ENCODE measurements around the gene CHGA. TPM values are rescaled to one million over a fixed set of nuclear protein-coding genes. Genes with fewer than 3 reads are reported as not detected.

The CHGA gene
- total RNA-seq, 1 donor from 2014 or later = not detected

- TF ChIP-seq CTCF (IDR thresholded peaks at IDR 0.05; ENCODE audit: unreplicated experiment) = no peak
- Mint-ChIP-seq H3K9me3 (no peaks in the 10 kb centered on the region), H3K4me1 (no peaks in the 10 kb centered on the region), H3K27ac (no peak overlapping the region), H3K4me3 (no peak overlapping the region), H3K36me3 (peaks cover 3% of the 10 kb centered on the region), H3K27me3 (ENCODE audit: low read depth) (no peaks in the 10 kb centered on the region)
- no peak for DNase-seq (ENCODE audit: low spot score in 2 of 2, unreplicated experiment in 2 of 2)
Measured at GRCh38 chr14:92941531-92941930, 18.6 kb downstream of the CHGA start.

- H3K4me3 Mint-ChIP-seq = no peak overlapping the region
- no peak for DNase-seq (ENCODE audit: low spot score in 2 of 2, unreplicated experiment in 2 of 2)
- TF ChIP-seq CTCF (IDR thresholded peaks at IDR 0.05; ENCODE audit: unreplicated experiment) = no peak
- no peaks in the 10 kb centered on the region for H3K4me1 Mint-ChIP-seq
- no peaks in the 10 kb centered on the region for H3K27me3 Mint-ChIP-seq (ENCODE audit: low read depth)
- H3K36me3 Mint-ChIP-seq = peaks cover 5% of the 10 kb centered on the region
- no peak overlapping the region for H3K27ac Mint-ChIP-seq
- no peaks in the 10 kb centered on the region for H3K9me3 Mint-ChIP-seq
Measured at GRCh38 chr14:92942136-92942535, 19.2 kb downstream of the CHGA start.

- Mint-ChIP-seq H3K4me3 (no peak overlapping the region), H3K9me3 (no peaks in the 10 kb centered on the region), H3K27ac (no peak overlapping the region), H3K4me1 (no peaks in the 10 kb centered on the region), H3K27me3 (ENCODE audit: low read depth) (no peaks in the 10 kb centered on the region), H3K36me3 (peaks cover 5% of the 10 kb centered on the region)
- DNase-seq (ENCODE audit: low spot score in 2 of 2, unreplicated experiment in 2 of 2) = no peak
- TF ChIP-seq CTCF (IDR thresholded peaks at IDR 0.05; ENCODE audit: unreplicated experiment) = no peak
Measured at GRCh38 chr14:92942576-92942975, 19.6 kb downstream of the CHGA start.

GRCh38 chr14:92942976-92943710 is 20.2 kb downstream of the CHGA start:
- Mint-ChIP-seq H3K36me3 (peaks cover 5% of the 10 kb centered on the region), H3K27ac (no peak overlapping the region), H3K27me3 (ENCODE audit: low read depth) (no peaks in the 10 kb centered on the region), H3K9me3 (no peaks in the 10 kb centered on the region), H3K4me3 (no peak overlapping the region), H3K4me1 (no peaks in the 10 kb centered on the region)
- no peak for TF ChIP-seq CTCF (IDR thresholded peaks at IDR 0.05; ENCODE audit: unreplicated experiment)
- no peak for DNase-seq (ENCODE audit: low spot score in 2 of 2, unreplicated experiment in 2 of 2)

GRCh38 chr14:92943855-92944570 is 21.1 kb downstream of the CHGA start:
- Mint-ChIP-seq H3K27ac (no peak overlapping the region), H3K4me3 (no peak overlapping the region), H3K36me3 (peaks cover 5% of the 10 kb centered on the region), H3K4me1 (no peaks in the 10 kb centered on the region), H3K27me3 (ENCODE audit: low read depth) (no peaks in the 10 kb centered on the region), H3K9me3 (no peaks in the 10 kb centered on the region)
- no peak for TF ChIP-seq CTCF (IDR thresholded peaks at IDR 0.05; ENCODE audit: unreplicated experiment)
- no peak for DNase-seq (ENCODE audit: low spot score in 2 of 2, unreplicated experiment in 2 of 2)
